Lower leg skin (tissue), 3 donors: Measurements from ENCODE around the gene CFDP1.

Source experiments
- POLR2A ChIP-seq, 2 donors: fragments of 450-650 bp; IDR thresholded peaks; one replicate each; pipeline ENCODE4 v1.6.1; 2016 to 2017; ENCODE audit warnings: antibody characterized with exemption in 2 of 2, mild to moderate bottlenecking in 1 of 2, moderate library complexity in 1 of 2
- TF ChIP-seq, protein P1 (sequence below), 3 donors: fragments of 450-650 bp; IDR thresholded peaks; one replicate each; pipeline ENCODE4 v1.5.1; 2016; ENCODE audit warnings: antibody characterized with exemption in 3 of 3, mild to moderate bottlenecking in 3 of 3, moderate library complexity in 2 of 3

DNA sequence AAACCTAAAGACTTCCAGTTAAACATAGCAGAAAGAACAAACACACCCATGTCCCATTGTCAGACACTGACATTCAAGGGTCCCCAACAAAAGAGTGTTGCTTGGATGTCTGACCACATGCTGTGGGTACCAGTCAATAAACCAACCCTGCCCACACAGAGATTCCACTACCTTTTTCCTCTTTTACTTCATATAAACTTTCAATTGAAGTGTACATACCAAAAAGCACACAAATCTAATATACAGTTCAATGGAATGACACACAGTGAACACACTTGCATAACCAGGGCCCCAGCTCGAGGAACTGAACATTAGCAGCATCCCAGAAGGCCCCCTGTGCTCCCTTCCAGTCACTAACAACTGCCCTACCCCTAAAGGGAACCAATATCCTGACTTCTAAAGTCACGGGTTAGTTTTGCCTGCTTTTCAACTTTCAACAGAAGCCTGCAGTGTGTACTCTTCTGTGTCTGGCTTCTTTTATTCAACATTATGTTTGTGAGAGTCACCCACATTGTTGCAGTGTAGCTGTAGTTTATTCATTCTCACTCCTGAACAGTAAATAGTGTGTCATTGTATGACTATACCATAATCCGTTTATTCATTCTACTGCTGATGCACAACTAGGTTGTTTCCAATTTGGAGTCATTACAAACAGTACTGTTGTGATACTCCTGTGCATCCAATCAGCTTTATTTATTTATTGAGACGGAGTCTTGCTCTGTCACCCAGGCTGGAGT is 18.0 kb downstream of the CFDP1 start:
- TF ChIP-seq, protein P1, sequence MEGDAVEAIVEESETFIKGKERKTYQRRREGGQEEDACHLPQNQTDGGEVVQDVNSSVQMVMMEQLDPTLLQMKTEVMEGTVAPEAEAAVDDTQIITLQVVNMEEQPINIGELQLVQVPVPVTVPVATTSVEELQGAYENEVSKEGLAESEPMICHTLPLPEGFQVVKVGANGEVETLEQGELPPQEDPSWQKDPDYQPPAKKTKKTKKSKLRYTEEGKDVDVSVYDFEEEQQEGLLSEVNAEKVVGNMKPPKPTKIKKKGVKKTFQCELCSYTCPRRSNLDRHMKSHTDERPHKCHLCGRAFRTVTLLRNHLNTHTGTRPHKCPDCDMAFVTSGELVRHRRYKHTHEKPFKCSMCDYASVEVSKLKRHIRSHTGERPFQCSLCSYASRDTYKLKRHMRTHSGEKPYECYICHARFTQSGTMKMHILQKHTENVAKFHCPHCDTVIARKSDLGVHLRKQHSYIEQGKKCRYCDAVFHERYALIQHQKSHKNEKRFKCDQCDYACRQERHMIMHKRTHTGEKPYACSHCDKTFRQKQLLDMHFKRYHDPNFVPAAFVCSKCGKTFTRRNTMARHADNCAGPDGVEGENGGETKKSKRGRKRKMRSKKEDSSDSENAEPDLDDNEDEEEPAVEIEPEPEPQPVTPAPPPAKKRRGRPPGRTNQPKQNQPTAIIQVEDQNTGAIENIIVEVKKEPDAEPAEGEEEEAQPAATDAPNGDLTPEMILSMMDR (IDR thresholded peaks at IDR 0.05), result no peak
- TF ChIP-seq POLR2A (IDR thresholded peaks at IDR 0.05), result no peak
